ENCODE measurements around the gene CCDC7. TPM values are rescaled to one million over a fixed set of nuclear protein-coding genes. Genes with fewer than 3 reads are reported as not detected.

Gene CCDC7
- total RNA-seq, 1 experiment from 2014 or later, result 1.9 TPM

GRCh38 chr10:32846974-32847373 lies 401.0 kb downstream of the CCDC7 start (continued):
- TF ChIP-seq ZNF532 (CRISPR knock-in tag; IDR thresholded peaks at IDR 0.05; ENCODE audit: borderline replicate concordance) (no peak), AR (CRISPR knock-in tag; IDR thresholded peaks at IDR 0.05) (no peak), ZBTB43 (CRISPR knock-in tag; IDR thresholded peaks at IDR 0.05) (no peak), ZNF512 (CRISPR knock-in tag; IDR thresholded peaks at IDR 0.05; ENCODE audit: borderline replicate concordance) (no peak), ZNF416 (CRISPR knock-in tag; IDR thresholded peaks at IDR 0.05) (no peak), GABPB1 (CRISPR knock-in tag; IDR thresholded peaks at IDR 0.05) (no peak), ATF6 (CRISPR knock-in tag; IDR thresholded peaks at IDR 0.05) (no peak)

GRCh38 chr10:32851301-32851700 lies 405.4 kb downstream of the CCDC7 start:
- Mint-ChIP-seq H3K4me1 (no peaks in the 10 kb centered on the region; the same call in 1 of the 2 replicates), H3K27ac (no peak overlapping the region), H3K4me3 (no peak overlapping the region), H3K9me3 (no peaks in the 10 kb centered on the region), H3K27me3 (ENCODE audit: low read depth) (no peaks in the 10 kb centered on the region), H3K36me3 (no peaks in the 10 kb centered on the region)
- ChIA-PET CTCF (no interaction called here), POLR2A (no interaction called here)
- ATAC-seq, result no peak
- DNase-seq (ENCODE audit: low spot score), result no peak
- TF ChIP-seq AR (CRISPR knock-in tag; IDR thresholded peaks at IDR 0.05), result no peak
- no peak for TF ChIP-seq E2F4 (CRISPR knock-in tag; IDR thresholded peaks at IDR 0.05; ENCODE audit: borderline replicate concordance, low read depth)
- TF ChIP-seq NFE2L1 (CRISPR knock-in tag; IDR thresholded peaks at IDR 0.05), result no peak
- no peak for TF ChIP-seq TP53 (CRISPR knock-in tag; IDR thresholded peaks at IDR 0.05)
- no peak for TF ChIP-seq FOXP1 (CRISPR knock-in tag; IDR thresholded peaks at IDR 0.05; ENCODE audit: borderline replicate concordance)
- TF ChIP-seq CTCF (IDR thresholded peaks at IDR 0.05), result no peak
